ENCODE measurements around the gene MTUS2. TPM values are rescaled to one million over a fixed set of nuclear protein-coding genes. Genes with fewer than 3 reads are reported as not detected.

MTUS2 gene
- total and polyA plus RNA-seq, 2 of the 8 experiments (the other 6 are each of a cell fraction or from before 2014, with no cell fraction given), result 0.18 to 0.80 TPM

GRCh38 chr13:29551214-29551613 lies 731.1 kb downstream of the MTUS2 start:
- H3K27me3 ChIP-seq (replicated peaks in 1 of 4; ENCODE audit: control insufficient read depth in 3 of 4, extremely low read depth in 1 of 4, insufficient read depth in 3 of 4, low read length in 3 of 4), result no peaks in the 10 kb centered on the region
- H2BK5ac ChIP-seq (ENCODE audit: low read depth, low read length), result no peak overlapping the region
- no peak overlapping the region for H3K27ac ChIP-seq (ENCODE audit: low read depth, low read length)
- no peak for FAIRE-seq
- no peak overlapping the region for H3K18ac ChIP-seq (ENCODE audit: extremely low read depth, low read length)
- peaks cover 11 to 49% (median 24%) of the 10 kb centered on the region in 4 experiments for H3K36me3 ChIP-seq (ENCODE audit: control insufficient read depth in 2 of 4, insufficient read depth in 4 of 4, low read length in 3 of 4)
- peaks cover 18% of the 10 kb centered on the region for H3K79me1 ChIP-seq (ENCODE audit: low read depth, low read length)
- H2BK15ac ChIP-seq (ENCODE audit: low read length), result no peak overlapping the region
- H2AK5ac ChIP-seq (ENCODE audit: low read depth, low read length), result no peak overlapping the region
- H3K4ac ChIP-seq (replicated peaks; ENCODE audit: insufficient read length, low read depth, low read length), result no peak overlapping the region
- 90% methylated on average over 5 of the region's 6 CpGs; no CpG with 5 or more reads in 1 of the 2 experiments for WGBS, 2 experiments (ENCODE audit: extremely low coverage in 1 of 2, insufficient coverage in 1 of 2, insufficient read length in 1 of 2, insufficient replicate concordance in 2 of 2, low coverage in 1 of 2, low lambda C conversion rate in 2 of 2, missing lambda C conversion rate in 1 of 2)
- no peak overlapping the region for H3K4me2 ChIP-seq (ENCODE audit: insufficient read depth in 1 of 2, low read depth in 2 of 2, low read length in 2 of 2)
- no peak overlapping the region for H3K4me3 ChIP-seq (ENCODE audit: extremely low read depth in 1 of 4, insufficient read depth in 2 of 4, low read depth in 3 of 4, low read length in 4 of 4)
- POLR2A ChIA-PET (ENCODE audit: partially characterized antibody), result interaction anchor here (1.6 kb wide), 1 partner anchor 38 kb away, joined by 4 read pairs; no protein-coding TSS in a partner anchor
- H4K20me1 ChIP-seq (replicated peaks in 1 of 2; ENCODE audit: control insufficient read depth in 1 of 2, insufficient read depth in 2 of 2, low read length in 2 of 2), result peaks cover 16 to 23% of the 10 kb centered on the region in 2 experiments
- peaks cover 0 to 2% (median under 1%) of the 10 kb centered on the region in 4 experiments; a peak in 1 of 7 replicates for H3K4me1 ChIP-seq (replicated peaks in 1 of 4; ENCODE audit: control insufficient read depth in 3 of 4, insufficient read depth in 4 of 4, low read length in 3 of 4)
- H3K23ac ChIP-seq (ENCODE audit: insufficient read length), result no peak overlapping the region
- CTCF ChIA-PET (ENCODE audit: partially characterized antibody), result no interaction called here
- H4K91ac ChIP-seq (replicated peaks; ENCODE audit: insufficient read length, low read length), result no peak overlapping the region
- H2BK20ac ChIP-seq (ENCODE audit: low read length), result no peak overlapping the region
- no peak for DNase-seq (ENCODE audit: low read depth in 1 of 2, low spot score in 2 of 2)
- no peak overlapping the region for H3K14ac ChIP-seq (ENCODE audit: insufficient read length)
- H3K23me2 ChIP-seq (ENCODE audit: low read depth, low read length), result no peaks in the 10 kb centered on the region
- no peak overlapping the region for H2BK12ac ChIP-seq (ENCODE audit: low read depth, low read length)
- no peak overlapping the region for H4K5ac ChIP-seq (ENCODE audit: insufficient read length, low read depth, low read length)
- TF ChIP-seq, protein P1, sequence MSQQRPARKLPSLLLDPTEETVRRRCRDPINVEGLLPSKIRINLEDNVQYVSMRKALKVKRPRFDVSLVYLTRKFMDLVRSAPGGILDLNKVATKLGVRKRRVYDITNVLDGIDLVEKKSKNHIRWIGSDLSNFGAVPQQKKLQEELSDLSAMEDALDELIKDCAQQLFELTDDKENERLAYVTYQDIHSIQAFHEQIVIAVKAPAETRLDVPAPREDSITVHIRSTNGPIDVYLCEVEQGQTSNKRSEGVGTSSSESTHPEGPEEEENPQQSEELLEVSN (IDR thresholded peaks at IDR 0.05), result no peak
- TF ChIP-seq EP300 (IDR thresholded peaks at IDR 0.05; ENCODE audit: borderline replicate concordance in 1 of 2, low read depth in 2 of 2, low read length in 2 of 2), result no peak
- no peak overlapping the region for H4K8ac ChIP-seq (ENCODE audit: extremely low read depth, insufficient read depth, low read length)
- H3K56ac ChIP-seq (replicated peaks; ENCODE audit: insufficient read length, low read depth, low read length), result no peak overlapping the region
- H2AFZ ChIP-seq (ENCODE audit: low read length), result no peak overlapping the region
- no peak overlapping the region for H2BK120ac ChIP-seq (replicated peaks; ENCODE audit: low read depth, low read length)
- H3K9ac ChIP-seq (replicated peaks in 1 of 4; ENCODE audit: extremely low read depth in 1 of 4, low read depth in 3 of 4, low read length in 3 of 4), result no peak overlapping the region
- H3K9me3 ChIP-seq (ENCODE audit: insufficient read depth in 2 of 2, low read depth in 1 of 2, low read length in 1 of 2), result no peaks in the 10 kb centered on the region
- peaks cover 5 to 95% of the 10 kb centered on the region in 2 experiments for H3K79me2 ChIP-seq (ENCODE audit: control insufficient read depth in 1 of 2, insufficient read depth in 2 of 2, low read length in 2 of 2)

Small RNAs within 50 kb of the gene (small RNA-seq; reads per million reads assigned to genes)
- gene AL359741.1 (ENCODE audit: insufficient read depth), result not detected

Other genes starting within 250 kb of the MTUS2 start
- gene POMP, start 161.2 kb upstream of the MTUS2 start, total RNA-seq (2021; fragmentation: NEBNext Ultra II Directional; extraction: Animal tissue kit (Norgen Biotek cat#: 25700)), result 111 and 115 TPM in 2 replicates
- 16.1 and 38.4 TPM in 2 replicates for gene POMP, start 161.2 kb upstream of the MTUS2 start, polyA plus RNA-seq (2011; rRNA removed)
- 0.31 and 0.39 TPM in 2 replicates for gene SLC46A3, start 101.4 kb upstream of the MTUS2 start, total RNA-seq (2021; fragmentation: NEBNext Ultra II Directional; extraction: Animal tissue kit (Norgen Biotek cat#: 25700))
- gene SLC46A3, start 101.4 kb upstream of the MTUS2 start, polyA plus RNA-seq (2011; rRNA removed), result 0.50 and 0.67 TPM in 2 replicates